WTC11 (cell line): ENCODE measurements around the gene SLC51B. TPM values are rescaled to one million over a fixed set of nuclear protein-coding genes. Genes with fewer than 3 reads are reported as not detected.
"Not testable (repeated sequence)": the region's sequence is repeated elsewhere in the genome, so short reads cannot be mapped to it uniquely, and the experiment has no call there.

ENCODE experiments used
- ATAC-seq: fragments of 200-7000 bp; cut with Tn5 transposase; 2 replicates; pipeline ENCODE4 v1.10.0; 2021; ENCODE audit warnings: mild to moderate bottlenecking, moderate library complexity
- CTCF ChIA-PET: fragments of 300-600 bp; sonication (Branson Sonifier 250); formaldehyde crosslinking; loops from one replicate; lab custom pipeline; 2021; ENCODE audit warnings: antibody characterized with exemption; lab: Charles Lee
- POLR2A ChIA-PET: fragments of 350-600 bp; sonication (Branson Sonifier 250); formaldehyde crosslinking; loops from one replicate; lab custom pipeline; 2021; ENCODE audit warnings: antibody characterized with exemption; lab: Charles Lee
- DNase-seq: peaks from one replicate; pipeline ENCODE4 v3.0.0; 2021; ENCODE audit warnings: low spot score
- H3K27ac Mint-ChIP-seq: 2 replicates; pipeline ENCODE4 v1.8.0; 2021; ENCODE audit warnings: mixed read lengths
- H3K27me3 Mint-ChIP-seq: 2 replicates; pipeline ENCODE4 v1.8.0; 2021; ENCODE audit warnings: low read depth, mild to moderate bottlenecking, moderate library complexity, mixed read lengths
- H3K36me3 Mint-ChIP-seq: 2 replicates; pipeline ENCODE4 v1.8.0; 2021; ENCODE audit warnings: mixed read lengths
- H3K4me1 Mint-ChIP-seq: 2 replicates; pipeline ENCODE4 v1.8.0; 2022; ENCODE audit warnings: mixed read lengths
- H3K4me3 Mint-ChIP-seq: 2 replicates; pipeline ENCODE4 v1.8.0; 2021; ENCODE audit warnings: mild to moderate bottlenecking, moderate library complexity, mixed read lengths
- H3K9me3 Mint-ChIP-seq: 2 replicates; pipeline ENCODE4 v1.8.0; 2021; ENCODE audit warnings: mixed read lengths
- AFF4 ChIP-seq: sonication (generic); formaldehyde crosslinking; IDR thresholded peaks from 2 replicates; pipeline ENCODE4 v1.8.1; 2023; ENCODE audit warnings: mild to moderate bottlenecking, missing genetic modification reagents, borderline replicate concordance
- CBFB ChIP-seq: sonication (generic); formaldehyde crosslinking; IDR thresholded peaks from 2 replicates; pipeline ENCODE4 v1.8.1; 2022; ENCODE audit warnings: mild to moderate bottlenecking, low read depth, missing genetic modification reagents
- ELF4 ChIP-seq: sonication (generic); formaldehyde crosslinking; IDR thresholded peaks from 2 replicates; pipeline ENCODE4 v1.8.1; 2022; ENCODE audit warnings: low read depth, mild to moderate bottlenecking, moderate library complexity, missing genetic modification reagents
- ERG ChIP-seq: fragments of 250-450 bp; sonication (Bioruptor Pico); IDR thresholded peaks from 2 replicates; pipeline ENCODE4 v1.8.0; 2021; ENCODE audit warnings: mild to moderate bottlenecking
- GRHL2 ChIP-seq: fragments of 250-450 bp; sonication (Bioruptor Pico); IDR thresholded peaks from 2 replicates; pipeline ENCODE4 v1.8.0; 2022; ENCODE audit warnings: mild to moderate bottlenecking, moderate library complexity; ENCODE audit not compliant: insufficient replicate concordance, severe bottlenecking
- HMGXB4 ChIP-seq: sonication (generic); formaldehyde crosslinking; IDR thresholded peaks from 2 replicates; pipeline ENCODE4 v1.8.1; 2023; ENCODE audit warnings: mild to moderate bottlenecking, moderate library complexity, missing genetic modification reagents
- IRF2 ChIP-seq: sonication (generic); formaldehyde crosslinking; IDR thresholded peaks from 2 replicates; pipeline ENCODE4 v1.8.0; 2022; ENCODE audit warnings: low read depth, missing genetic modification reagents, borderline replicate concordance
- NFE2L1 ChIP-seq: sonication (generic); formaldehyde crosslinking; IDR thresholded peaks from 2 replicates; pipeline ENCODE4 v1.8.1; 2023; ENCODE audit warnings: missing genetic modification reagents
- TP53 ChIP-seq: sonication (generic); formaldehyde crosslinking; IDR thresholded peaks from 2 replicates; pipeline ENCODE4 v1.8.1; 2023; ENCODE audit warnings: mild to moderate bottlenecking, missing genetic modification reagents
- ZNF416 ChIP-seq: fragments of 250-450 bp; sonication (Bioruptor Pico); IDR thresholded peaks from 2 replicates; pipeline ENCODE4 v1.9.0; 2021; ENCODE audit warnings: mild to moderate bottlenecking, inconsistent platforms
- ZNF532 ChIP-seq: fragments of 250-450 bp; sonication (Bioruptor Pico); IDR thresholded peaks from 2 replicates; pipeline ENCODE4 v1.9.0; 2021; ENCODE audit warnings: mild to moderate bottlenecking, borderline replicate concordance
- total RNA-seq: library from RNA; stranded (reverse); gene quantifications from 3 replicates; pipeline ENCODE4 v1.2.3, GENCODE V29; 2021

The SLC51B gene
- total RNA-seq, 1 experiment from 2014 or later, result not detected

- TF ChIP-seq ERG (CRISPR knock-in tag) (no peak), NFE2L1 (CRISPR knock-in tag) (no peak), ZNF416 (CRISPR knock-in tag) (no peak), TP53 (CRISPR knock-in tag) (no peak), AFF4 (CRISPR knock-in tag) (no peak), CBFB (CRISPR knock-in tag) (no peak), ZNF532 (CRISPR knock-in tag) (no peak), HMGXB4 (CRISPR knock-in tag) (no peak), ELF4 (no peak), GRHL2 (no peak), IRF2 (CRISPR knock-in tag) (no peak)
- TF ChIP-seq, all 79 proteins: peak for 0
Measured at GRCh38 chr15:65092911-65093792, 48.0 kb downstream of the SLC51B start (continued).

- H3K27ac Mint-ChIP-seq, result 0 out of 2 replicates have a peak overlapping the region, but pooled peaks have one; percentile 23
Measured at GRCh38 chr15:65093793-65094170, 48.6 kb downstream of the SLC51B start.

More at GRCh38 chr15:65093793-65094170, 48.6 kb downstream of the SLC51B start:
- ATAC-seq, H3K4me3 Mint-ChIP-seq, H3K4me1 Mint-ChIP-seq, H3K9me3 Mint-ChIP-seq, POLR2A ChIA-PET, H3K36me3 Mint-ChIP-seq, DNase-seq, H3K27me3 Mint-ChIP-seq: not testable (repeated sequence)
- CTCF ChIA-PET, result interaction anchor here (0.6 to 1.9 kb wide), 5 partner anchors 8 to 115 kb away, joined by 3 to 4 read pairs (median 3); no protein-coding TSS in a partner anchor
